ENCODE measurements around the gene PLCD1. TPM values are rescaled to one million over a fixed set of nuclear protein-coding genes. Genes with fewer than 3 reads are reported as not detected.
A peak's percentile ranks its signal among the peaks of the same experiment; 100 is the strongest.

Gene PLCD1
- total RNA-seq, 1 donor from 2014 or later = 13.2 TPM

DNA sequence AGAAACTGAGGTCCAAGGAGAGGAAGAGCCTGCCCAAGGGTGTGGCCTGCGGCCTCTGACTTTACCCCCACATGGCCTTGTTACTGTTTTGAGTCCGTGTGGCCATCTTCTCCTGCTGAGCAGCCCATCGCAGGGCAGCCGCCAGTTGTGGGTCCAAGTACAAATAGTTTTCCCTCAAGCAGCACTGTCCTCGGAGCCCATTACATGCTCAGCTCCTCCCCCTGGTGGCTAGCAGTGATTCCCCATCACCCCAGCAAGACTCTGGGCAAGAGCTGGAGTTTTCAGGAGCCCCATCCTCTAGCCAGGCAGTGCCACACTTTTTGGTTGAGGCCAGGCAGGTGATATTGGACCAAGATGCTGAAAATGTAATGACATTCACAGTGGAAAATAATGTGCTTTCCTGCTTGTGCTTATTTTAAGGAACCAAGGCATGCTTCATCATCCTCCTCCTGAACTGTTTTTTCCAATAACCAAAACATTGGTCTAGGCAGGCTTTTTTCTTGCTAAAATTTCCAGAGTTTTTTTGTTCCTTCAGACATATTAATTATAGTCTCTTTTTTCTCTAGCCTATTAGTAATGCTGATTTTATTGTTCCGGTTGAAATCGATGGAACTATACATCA is 62.1 kb downstream of the PLCD1 start:
- DNase-seq (ENCODE audit: low read depth in 2 of 2) = peak; percentile 43 to 73

DNA sequence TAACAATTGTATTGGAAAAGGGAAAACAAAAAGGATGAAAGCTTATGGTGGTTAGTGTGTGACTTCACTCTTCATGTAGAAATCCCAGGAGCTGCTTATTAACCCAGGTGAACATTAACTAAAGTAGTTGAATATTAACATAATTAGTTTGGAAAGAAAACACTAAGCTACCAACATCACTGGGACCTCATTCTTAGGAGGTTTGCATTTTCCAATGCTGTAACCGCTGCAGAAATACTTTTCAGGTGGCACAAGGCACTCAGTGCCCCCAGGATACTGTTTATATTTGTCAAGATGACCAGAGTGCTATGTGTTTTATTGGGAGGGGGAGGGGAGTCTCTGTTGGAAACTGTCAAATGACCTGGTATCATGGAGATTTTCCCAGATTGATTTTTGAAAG is 64.7 kb downstream of the PLCD1 start:
- no peak for DNase-seq (ENCODE audit: low read depth in 2 of 2)

DNA sequence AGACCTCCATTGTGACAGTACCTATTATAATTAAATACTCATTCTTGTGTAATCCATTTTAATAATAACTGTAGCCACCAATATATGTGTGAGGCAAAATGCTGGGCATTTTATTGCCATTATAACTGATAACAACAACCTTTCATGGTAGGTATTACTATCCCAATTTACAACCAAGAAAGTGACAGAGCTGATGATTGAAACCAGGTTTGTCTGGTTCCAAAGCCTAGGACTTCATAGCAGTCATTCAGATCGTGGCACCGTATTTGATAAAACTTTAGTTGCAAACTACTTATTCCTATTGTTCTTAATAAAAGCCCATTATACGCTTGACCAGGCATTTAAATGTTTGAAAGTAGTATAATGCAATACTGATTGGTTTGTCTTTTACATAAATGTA is 65.3 kb downstream of the PLCD1 start:
- DNase-seq (ENCODE audit: low read depth in 2 of 2) = no peak

DNA sequence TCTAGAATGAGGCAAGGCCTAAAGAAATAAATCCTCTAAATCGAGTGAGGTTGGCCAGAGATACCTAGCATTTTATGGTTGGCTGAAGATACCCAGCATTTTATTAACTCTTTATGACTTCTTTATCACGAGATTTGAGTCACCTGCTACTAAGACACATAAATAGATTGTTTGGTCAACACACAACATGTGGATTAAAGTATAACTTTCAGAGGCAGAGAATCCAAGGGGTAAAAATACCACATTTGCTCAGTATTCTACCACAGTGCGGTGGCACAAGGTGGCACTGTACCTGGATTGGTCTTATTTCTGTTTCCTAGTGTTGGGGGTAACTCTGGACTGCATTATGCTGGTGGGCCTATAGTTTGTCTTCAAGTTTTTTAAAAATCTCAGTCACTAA is 65.8 kb downstream of the PLCD1 start:
- no peak for DNase-seq (ENCODE audit: low read depth in 2 of 2)

DNA sequence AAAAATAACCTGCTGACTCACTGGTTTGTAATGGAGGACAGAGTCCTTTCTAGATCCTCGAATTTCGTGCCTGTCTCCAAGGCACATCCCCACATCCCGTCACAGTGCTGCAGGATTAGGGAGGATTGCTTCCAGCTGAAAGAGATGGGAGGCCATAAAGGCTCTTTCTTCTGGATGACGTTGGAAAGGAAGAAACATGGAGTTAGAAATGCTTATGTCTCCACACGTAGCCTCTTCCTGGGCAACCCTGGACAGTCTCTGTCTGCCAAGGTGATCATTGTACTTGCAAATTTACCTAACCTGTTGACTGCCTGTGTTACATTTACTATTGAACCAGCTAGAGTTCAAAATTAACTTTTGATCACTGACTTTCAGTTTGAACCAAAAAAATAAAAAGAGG is 66.4 kb downstream of the PLCD1 start:
- no peak for DNase-seq (ENCODE audit: low read depth in 2 of 2)

DNA sequence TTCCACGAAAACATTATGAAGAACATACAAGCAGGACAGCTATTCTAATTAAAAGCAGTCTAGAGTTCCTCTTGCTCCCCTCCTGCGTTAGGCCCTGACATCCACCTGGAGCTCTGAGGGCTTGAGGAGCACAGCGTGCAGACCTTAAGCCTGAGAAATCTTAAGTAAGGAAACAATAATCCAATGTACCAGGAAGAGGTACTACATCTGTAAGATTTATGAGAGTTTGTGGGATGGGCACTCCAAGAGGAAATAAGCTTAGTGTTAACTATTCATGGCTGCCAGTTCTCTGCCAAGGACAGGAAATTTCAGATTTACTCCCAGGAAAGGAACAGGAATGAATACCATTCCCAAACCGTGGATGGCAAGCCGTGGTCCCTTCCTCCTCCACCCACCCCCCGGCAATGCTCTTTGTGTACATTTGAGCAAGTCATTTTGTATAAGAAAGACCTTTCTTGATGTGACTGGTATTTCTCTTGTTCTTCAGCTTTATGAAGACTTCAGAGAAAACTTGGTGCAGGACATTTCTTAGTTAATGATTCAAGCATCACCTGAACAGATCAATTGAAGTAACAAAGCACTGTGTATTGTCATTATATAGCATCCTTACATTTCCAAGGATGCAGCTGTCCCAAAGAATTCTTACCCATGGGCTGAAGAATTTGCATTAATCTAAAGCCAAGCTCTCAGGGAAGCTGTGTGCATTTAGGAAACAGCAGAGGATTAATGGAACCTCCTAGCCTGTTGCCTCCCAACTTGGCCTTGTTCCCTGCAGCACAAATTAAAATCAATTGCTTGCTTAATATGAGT is 67.6 kb downstream of the PLCD1 start:
- peak in 1 of 2 donors; percentile 49 for DNase-seq (ENCODE audit: low read depth in 2 of 2)

DNA sequence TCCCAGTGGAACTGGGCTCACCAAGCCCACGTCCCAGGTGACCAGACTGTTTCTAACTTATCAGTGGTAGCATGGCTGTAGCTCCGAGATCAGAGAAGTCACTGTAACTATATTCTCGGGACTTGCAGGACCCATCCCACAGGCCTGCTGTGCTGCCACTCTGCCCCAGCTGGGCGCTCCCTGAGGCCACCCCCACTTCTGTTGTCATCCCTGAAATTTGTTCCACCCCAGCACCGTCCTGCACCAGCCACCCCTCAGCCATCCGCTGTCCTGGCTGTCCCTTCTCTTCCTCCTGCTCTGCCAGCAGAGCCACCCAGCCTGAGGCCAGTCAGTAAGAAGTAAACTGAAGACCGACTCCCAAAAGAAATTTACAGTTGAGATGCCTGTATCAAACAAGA is 71.9 kb downstream of the PLCD1 start:
- no peak for DNase-seq (ENCODE audit: low read depth in 2 of 2)

Other genes starting within 250 kb of the PLCD1 start
- 102 and 134 TPM in 2 replicates for gene CTDSPL, start 167.8 kb downstream of the PLCD1 start, total RNA-seq
- gene VILL, start 38.9 kb downstream of the PLCD1 start, total RNA-seq = 2.2 and 4.0 TPM in 2 replicates
- under 0.01 TPM in 2 replicates for gene DLEC1, start 9.6 kb upstream of the PLCD1 start, total RNA-seq
- 34.9 and 45.1 TPM in 2 replicates for gene ACAA1, start 107.5 kb upstream of the PLCD1 start, total RNA-seq
- 17.5 and 19.1 TPM in 2 replicates for gene MYD88, start 109.0 kb upstream of the PLCD1 start, total RNA-seq
- gene OXSR1, start 135.9 kb upstream of the PLCD1 start, total RNA-seq = 24.7 and 28.2 TPM in 2 replicates
- under 0.01 TPM in 2 replicates for gene SLC22A13, start 236.2 kb upstream of the PLCD1 start, total RNA-seq